HL-60/S4 (cell line): ENCODE measurements around the gene BAHCC1.

Source experiments
- in situ Hi-C: fragments of 300-500 bp; cut with MboI; formaldehyde crosslinking; loops from 2 replicates; pipeline ENCODE4 v1.14.3; 2022; ENCODE audit warnings: low sequenced_read_pairs

The BAHCC1 gene

GRCh38 chr17:81509972-81510784 is 114.9 kb downstream of the BAHCC1 start:
- in situ Hi-C loops: no loop called here

DNA sequence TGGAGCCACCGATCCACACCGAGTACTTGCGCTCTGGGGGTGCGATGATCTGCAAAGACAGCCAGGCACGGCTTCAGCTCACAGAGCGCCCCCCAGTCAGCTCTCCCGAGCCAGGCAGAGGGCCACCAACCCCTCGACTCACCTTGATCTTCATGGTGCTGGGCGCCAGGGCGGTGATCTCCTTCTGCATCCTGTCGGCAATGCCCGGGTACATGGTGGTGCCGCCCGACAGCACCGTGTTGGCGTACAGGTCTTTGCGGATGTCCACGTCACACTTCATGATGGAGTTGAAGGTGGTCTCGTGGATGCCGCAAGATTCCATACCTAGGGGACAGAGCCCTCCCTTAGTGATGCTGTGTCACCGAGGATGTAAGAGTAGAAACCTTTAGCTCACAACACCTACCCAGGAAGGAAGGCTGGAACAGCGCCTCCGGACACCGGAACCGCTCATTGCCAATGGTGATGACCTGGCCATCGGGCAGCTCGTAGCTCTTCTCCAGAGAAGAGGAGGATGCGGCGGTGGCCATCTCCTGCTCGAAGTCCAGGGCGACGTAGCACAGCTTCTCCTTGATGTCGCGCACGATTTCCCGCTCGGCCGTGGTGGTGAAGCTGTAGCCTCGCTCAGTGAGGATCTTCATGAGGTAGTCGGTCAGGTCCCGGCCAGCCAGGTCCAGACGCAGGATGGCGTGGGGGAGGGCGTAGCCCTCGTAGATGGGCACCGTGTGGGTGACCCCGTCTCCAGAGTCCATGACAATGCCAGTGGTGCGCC is 115.7 kb downstream of the BAHCC1 start:
- in situ Hi-C loops: no loop called here

DNA sequence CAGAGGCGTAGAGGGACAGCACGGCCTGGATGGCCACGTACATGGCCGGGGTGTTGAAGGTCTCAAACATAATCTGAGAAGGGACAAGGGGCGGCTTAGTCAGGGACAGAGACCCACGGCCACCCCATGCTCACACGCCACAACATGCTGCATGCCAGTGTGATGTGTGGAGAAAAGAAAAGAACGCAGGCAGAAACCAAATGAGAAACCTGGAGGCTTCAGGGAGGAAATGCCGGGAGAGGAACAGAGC is 116.2 kb downstream of the BAHCC1 start:
- in situ Hi-C loops: no loop called here

DNA sequence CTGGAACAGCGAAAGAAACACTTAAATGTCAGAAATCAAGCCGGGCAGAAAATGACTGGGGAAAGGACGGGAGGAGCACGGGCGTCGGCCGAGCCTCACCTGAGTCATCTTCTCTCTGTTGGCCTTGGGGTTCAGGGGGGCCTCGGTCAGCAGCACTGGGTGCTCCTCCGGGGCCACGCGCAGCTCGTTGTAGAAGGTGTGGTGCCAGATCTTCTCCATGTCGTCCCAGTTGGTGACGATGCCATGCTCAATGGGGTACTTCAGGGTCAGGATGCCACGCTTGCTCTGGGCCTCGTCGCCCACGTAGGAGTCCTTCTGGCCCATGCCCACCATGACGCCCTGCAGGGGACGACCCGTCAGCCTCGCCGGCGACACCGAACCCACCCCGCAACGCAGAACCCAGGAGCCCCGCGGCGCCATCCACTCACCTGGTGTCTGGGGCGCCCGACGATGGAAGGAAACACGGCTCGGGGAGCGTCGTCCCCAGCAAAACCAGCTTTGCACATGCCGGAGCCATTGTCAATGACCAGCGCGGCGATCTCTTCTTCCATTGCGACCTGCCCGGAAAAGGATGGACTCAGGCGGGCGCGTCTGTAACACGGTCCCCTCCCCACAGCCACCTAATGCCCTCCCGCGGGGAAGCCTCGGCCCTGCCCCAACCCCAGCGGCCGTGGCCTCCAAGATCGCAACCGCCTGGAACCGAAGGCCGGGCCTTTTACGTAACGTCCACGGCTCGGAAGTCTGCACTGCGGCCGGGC is 116.7 kb downstream of the BAHCC1 start:
- in situ Hi-C loops: no loop called here

GRCh38 chr17:81512562-81513371 is 117.5 kb downstream of the BAHCC1 start, which contains the start of gene ACTG1:
Gene ACTG1 (minus strand): TSS chr17:81512799. CDS start chr17:81512354, 445 bp downstream.
- in situ Hi-C loops: no loop called here

- in situ Hi-C loops: no loop called here
These were observed 118.1 kb downstream of the BAHCC1 start for GRCh38 chr17:81513372-81513752.

GRCh38 chr17:81513753-81514488 is 118.7 kb downstream of the BAHCC1 start:
- in situ Hi-C loops: no loop called here

DNA sequence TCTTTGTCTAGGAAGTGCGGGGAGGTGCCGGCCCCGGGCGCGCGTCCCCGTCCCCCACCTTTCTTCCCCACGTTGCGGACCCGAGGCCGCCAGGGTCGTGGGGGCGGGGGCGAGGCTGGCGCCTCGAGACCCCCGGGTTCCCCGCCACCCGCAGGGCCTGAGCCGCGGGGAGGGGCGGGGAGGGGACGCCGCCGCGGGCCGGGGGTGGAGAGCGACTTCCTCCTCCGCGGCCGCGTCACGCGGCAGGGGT is 119.2 kb downstream of the BAHCC1 start:
- in situ Hi-C loops: no loop called here

DNA sequence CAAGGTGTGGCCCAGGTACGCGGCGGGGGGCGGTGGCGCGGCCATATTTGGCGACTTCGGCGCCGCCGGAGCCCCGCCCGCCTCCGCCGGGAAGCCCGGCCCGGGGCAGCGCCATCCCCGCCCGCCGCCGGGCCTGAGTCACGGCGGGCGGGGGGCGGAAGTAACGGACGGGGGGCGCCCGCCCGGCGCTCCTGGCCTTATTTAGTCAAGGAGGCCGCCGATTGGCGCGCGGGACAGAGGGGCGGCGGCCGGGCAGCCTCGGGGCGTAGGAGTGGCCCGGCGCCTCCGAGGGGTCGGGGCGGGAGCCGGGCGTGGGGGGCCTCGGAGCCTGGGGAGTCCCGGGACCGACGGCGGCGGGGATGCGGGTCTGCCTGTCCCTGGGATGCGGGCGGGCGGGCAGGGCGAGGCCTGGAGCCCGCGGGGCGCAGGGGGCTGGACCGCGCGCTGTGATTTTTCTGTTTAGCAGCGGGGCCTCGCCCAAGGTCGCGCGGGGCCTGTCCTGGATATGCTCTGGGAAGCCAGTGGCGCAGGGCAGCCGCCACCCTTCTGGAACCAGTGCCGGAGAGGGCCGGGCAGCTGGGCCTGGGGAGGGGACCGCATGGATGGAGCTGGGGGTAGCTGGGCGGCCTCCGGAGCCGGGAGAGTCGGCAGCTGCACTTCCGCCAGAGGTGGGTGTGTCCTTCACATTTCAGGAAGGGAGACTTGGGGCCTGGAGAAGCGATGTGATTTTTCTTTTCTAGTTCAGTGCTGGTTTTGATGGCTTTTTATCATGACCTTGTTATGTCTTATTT is 119.7 kb downstream of the BAHCC1 start:
- in situ Hi-C loops: no loop called here

- in situ Hi-C loops: no loop called here
These were observed 120.3 kb downstream of the BAHCC1 start for GRCh38 chr17:81515530-81516041.
